Stimulated activated CD8-positive, alpha-beta memory T cell treated with anti-CD3 and anti-CD28 coated beads, Interleukin-4, amount 100 ng/mL, for 48 hours (primary cell): ENCODE results near the gene FAM83G.

ENCODE experiments used
- DNase-seq: peaks from one replicate; pipeline ENCODE4 v3.0.0-alpha.2; 2020

The FAM83G gene

DNA sequence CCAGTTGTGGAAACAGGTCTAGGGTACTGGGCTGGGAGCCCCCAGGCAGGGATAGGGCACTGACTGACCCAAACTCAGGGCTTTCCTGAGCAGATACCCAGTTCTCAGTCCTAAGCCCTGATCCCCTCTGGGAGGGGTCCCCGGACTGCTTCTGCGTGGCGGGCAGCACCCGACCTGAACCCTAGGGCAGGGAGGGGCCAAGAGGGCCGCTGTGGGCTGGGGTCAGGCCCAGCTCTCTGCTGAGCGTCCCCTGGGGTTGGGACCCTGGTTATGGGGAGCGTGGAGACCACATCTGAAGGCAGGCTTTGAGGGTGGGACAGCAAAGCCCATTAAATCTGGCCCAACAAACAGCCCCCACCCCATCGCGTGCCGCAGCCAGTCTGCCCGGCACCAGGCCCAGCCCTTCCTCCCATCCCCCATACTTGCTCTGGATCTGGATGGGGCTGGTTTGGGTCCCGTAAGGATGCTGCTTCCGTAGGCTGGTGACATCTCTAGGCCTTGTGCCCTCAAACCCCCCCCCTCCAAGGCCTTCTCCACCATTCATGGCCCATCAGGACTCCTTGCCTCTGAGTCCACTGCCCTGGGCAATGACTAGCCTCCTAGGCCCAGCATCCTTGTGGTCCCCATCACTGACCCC, 691 bp upstream of the FAM83G start:
- DNase-seq, result no peak

DNA sequence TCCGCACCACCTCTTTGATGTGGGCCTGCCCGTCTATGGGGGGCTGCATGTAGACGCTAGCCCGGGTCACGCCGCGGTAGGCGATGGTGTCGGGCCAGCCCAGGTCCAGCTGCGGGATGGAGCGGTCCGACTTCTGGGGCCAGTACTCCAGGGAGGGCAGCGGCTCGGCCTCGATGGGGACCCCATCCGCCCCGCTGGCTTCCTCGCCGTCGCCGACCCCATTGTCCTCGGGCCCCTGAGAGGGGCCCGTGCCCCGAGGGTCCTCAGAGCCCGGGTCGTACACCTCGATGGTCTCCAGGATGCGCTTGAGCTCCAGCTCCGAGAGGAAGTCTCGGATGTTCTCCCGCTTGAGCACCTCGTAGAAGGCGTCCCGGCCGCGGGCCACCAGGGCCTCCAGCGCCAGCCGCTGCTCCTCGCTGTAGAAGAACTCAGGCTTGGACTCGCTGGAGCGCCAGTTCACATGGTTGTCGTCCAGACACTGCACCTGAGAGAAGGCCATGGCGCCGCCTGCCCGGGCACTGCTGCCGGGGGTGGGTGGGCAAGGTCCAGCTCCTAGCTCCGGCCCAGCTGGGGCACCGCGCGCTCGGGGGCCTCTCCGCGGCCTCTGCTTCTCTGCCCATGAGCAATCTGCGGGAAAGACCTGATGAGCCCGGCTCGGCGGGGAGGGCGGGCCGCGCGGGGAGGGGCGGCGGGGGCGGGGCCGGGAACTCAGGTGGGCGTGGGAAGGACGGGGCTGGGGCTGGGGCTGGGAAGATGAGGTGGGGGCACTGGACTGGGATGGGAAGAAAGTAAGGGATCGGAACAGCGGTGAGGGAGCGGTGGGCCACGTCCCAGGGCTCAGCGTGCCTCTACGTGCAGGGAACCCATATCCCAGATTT, 782 bp downstream of the FAM83G start:
- DNase-seq, result peak; percentile 68

DNA sequence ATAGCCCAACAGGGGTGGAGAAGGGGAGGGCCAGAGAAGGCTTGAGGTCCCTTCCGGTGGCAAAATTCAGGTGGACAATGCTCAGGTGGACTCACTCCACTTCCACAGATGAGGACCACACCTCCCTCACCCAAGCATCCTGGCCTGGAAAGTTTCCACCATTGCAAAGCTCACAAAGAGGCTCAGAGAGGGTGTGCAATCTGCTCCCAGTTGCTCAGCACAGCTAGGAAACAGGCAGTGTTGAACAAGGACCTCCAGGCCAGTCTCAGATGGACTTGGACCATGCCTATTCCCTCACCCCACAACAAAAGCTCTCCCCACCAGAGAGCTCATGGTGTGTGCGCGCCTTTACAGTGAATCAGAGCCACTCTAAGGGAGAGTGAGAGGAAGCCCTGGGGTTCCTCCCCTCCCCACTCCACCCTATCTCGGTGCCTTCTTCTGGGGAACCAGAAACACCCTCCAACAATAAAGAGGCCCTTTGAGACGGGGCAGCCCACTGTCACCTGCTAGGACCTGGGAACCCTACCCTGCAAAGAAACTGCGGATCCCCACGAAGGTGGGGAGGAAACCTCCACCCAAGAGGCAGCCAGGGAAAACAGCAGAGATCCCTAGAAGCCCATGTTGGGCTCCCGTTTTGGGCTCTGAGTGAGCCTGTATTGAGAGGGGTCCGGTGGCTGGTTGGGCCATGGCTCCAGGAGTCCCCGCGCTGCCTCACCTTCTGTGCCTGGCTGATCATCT, 1.6 kb downstream of the FAM83G start:
- DNase-seq, result peak; percentile 34

DNA sequence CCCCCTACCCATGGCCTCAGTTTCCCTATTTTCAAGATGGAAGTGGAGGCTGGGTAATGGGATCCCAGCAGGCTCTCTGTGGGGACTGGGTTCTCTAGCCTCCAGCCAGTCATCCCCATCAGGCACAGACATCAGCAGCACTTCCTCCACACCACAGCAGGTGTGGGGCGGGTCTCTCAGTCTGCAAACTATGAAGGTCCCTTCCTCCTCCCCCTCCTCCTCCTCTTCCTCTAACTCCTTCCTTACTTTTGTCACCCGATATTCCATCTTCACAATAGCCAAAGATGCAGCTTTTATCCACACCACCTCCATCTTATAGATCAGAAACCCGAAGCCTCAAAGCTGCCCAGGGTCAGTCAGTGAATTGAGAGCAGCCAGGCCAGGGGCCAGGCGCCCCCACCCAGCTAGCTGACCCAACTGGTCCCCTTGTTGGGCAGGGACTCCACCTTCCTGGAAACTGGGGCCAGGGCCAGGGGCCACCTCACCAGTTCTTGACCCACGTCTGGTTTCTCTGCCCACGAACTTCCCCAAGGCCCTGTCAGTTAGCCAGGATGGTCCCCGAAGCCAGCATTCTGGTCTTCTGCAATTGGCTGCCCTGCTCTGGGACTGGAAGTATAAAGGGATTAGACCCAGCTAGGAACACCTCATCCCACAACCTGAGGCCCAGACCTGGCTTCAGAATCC, 2.5 kb downstream of the FAM83G start:
- DNase-seq, result no peak

DNA sequence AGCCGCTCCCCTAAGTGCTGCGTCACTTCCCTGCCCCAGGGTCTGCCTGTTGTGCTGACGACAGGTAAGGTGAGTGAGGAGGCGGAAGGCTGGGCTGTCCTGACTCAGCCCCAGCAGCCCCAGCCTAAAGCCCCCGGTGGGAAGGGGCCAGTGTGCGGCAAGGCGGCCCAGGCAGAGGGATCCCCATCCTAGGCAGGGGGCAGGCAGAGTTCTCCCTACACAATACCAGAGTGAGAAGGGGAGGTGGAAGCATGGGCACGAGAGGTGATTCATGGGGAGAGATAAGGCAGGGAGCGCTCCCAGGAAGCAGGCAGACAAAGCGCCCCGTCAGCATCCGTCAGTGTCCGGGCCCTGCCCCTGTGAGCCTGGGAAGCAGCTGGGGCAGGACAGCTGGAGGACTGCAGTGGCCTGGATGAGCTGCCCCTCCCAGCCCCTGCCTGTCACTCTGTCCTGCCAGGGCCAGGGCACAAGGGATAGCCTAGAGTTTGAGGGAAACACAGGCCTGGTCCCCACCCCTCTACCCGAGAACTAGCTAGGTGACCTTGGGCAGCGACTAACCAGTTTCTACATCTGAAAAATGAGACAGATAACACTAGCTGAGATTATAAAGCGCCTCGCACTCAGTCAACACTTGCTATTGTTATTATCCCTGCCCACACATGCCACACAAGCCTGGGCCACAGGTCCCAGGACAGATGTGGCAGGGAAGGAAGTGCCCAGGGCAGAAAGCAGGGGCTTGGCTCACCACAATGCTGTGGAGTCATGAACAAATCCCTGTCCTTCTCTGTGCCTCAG, 3.8 kb downstream of the FAM83G start:
- DNase-seq, result no peak

DNA sequence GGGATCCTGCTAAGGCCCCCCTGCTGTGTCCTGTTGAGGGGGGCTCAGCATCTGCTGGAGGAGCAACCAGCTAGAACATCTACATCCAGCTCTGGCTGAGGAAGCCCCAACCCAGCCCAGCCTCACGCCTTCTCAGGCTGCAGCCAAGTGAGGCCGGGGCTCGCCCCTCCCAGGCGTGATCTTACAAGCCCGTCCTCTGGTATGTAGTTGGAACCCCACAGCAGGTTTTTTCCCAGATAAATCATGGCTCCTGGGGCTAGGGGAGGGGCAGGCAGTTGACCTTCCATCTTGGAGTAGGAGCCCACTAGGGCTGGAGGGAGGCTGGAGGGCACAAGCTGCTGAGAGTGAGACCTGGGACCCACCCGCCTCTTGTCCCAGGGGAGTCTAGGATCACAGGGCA, 4.7 kb downstream of the FAM83G start:
- no peak for DNase-seq

DNA sequence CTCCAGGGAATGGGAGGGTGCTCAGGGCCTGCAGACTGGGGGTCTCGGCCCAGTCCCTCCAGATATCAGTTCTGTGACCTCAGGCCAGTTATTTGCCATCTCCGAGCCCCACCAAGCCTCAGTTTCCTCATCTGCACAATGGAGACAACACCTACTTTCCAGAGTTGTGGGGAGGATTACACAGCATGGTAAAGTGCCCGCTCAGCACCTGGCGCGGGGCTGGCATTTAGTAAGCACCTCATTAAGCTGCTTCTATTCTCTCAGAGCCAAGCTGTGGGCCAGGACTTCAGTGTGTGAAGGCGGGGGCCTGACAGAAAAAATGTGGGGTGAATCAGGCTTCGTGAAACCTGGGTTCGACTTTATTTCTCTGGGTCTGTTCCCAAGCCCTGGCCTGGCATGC, 5.2 kb downstream of the FAM83G start:
- no peak for DNase-seq

DNA sequence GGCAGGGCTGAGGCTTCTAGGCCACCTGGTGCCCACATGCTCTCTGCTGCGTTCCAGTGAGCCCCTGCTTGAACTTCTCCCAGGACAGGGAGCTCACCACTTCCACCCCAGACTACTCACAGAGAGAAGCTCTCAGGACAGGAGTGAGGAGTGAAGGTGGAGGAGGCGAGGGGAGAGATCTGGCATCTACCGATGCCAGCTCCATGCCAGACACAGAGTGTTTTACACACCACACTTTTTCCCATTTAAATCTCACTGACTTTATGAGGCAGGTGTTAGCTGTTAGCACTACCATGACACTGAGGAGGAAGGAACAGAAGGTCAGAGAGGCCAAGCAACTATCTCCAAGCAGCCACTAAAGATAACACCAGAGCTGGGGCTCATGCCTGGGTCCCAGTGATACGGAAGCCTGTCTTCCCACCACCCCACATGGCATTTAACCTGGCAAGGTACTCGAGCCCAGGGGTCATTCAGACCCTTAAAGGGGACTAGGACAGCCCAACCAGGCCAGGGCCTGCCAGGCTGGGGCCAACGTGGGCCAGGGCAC, 6.8 kb downstream of the FAM83G start:
- DNase-seq, result no peak

DNA sequence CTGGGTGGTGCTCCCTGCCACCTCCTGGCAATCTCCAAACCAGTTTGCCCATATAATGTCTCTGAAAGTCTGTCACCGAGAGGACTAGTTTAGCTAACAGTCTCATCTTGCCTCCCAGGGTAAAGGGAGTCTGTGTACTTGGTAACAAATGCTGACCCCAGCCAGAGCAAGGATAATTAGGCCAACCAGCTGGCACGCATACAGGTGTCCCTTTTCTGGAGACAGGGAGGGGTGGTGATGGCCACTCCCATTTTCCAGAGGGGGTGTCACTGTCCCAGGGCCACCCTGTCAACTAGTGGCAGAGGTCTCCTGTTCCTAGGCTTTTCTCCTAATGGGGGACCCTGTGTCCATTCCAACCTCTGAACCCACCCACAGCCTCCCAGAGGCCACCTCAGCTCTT, 8.1 kb downstream of the FAM83G start:
- DNase-seq, result no peak

DNA sequence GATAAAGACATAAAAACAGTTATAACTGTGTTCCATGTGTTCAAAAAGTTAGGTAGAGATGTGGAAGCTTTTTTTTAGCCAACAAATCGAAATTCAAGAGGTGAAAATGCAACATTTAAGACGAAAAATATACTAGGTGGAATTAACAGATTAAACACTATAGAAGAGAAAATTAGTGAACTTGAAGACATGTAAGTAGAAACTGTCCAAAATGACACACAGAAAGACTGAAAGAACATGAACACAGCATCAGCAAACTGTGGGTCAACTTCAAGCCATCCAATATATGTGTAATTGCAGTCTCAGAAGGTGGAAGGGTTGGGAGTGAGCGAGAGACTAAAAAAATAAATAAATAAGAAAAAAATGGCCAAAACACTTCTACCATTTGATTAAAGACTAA, 9.3 kb downstream of the FAM83G start:
- no peak for DNase-seq

DNA sequence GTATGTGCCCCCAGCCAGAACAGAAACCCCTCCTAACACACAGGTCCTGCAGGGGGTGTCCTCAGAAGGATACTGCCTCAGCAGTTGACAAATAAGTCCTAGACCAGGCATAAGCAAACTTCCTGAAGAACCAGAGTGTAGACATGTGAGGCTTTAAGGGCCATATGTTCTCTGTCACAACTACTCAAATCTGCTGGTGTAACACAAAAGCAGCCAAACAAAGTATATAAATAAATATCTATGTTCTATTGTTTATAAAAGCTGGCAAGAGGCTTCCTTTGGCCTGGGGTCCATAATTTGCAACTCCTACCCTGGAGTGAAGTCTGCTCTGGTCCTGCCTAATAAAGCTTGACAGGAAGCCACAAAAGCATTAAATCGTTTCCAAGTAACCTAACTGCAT, 9.9 kb downstream of the FAM83G start:
- DNase-seq, result no peak

DNA sequence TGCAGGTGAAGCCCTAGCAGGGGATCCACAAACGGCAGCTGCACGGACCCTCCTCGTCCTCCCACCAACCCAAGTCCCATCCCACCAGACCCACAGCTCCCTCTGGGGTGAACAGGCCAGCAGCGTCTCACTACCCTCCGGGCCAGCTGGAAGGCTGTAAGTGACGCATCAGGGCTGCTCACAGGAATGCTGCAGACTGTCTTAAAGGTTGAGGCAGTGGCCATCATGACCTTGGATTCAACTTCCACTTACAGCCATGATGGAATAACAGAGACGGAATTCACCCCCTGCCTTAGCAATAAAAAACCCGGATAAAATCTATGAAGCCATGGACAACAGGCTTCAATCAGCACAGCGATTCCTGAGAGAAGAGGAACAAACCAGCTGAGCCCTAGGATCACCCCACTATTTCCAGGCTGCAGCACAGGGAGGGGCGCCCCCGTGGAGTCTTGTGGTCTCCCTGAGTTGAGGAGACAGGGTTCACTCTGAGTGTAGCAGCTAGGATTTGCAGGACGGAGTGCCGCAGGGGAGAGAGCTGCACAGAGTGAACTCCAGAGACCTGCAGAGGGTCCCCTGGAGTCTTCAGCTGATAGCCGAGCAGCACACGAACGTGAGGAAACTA, 10.5 kb downstream of the FAM83G start:
- no peak for DNase-seq

DNA sequence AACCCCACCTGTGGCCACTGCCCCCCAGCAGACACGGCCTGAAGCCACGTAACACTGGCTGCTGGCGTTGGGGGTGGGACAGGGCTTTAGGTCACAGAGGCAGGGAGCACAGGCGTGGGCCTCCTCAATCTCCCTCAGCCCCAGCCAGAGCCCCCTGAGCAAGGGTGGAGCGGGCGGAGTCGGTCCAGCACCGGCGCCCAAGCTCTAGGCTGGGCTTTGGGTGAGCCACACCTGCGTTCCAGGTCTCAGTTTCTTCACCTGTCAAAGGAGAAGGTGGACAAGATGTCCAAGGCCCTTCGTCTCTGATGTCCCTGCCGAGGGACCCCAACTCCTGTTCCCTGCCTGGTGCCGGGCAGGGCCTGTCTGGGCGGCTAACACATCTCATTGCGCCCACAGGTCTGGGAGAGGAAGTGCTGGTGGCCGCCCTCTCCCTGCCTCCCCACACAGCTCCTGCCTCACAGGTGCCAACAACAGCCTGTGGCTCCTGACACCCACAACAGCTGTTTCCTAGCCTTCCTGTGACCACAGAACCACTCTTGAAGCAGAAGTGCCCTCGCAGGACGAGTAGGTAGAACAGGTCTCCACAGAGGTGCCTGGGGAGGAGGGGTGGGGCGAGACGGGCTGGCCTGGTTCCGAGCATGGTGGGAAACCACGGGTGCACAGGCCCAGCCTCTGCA, 12.0 kb downstream of the FAM83G start:
- DNase-seq, result no peak

DNA sequence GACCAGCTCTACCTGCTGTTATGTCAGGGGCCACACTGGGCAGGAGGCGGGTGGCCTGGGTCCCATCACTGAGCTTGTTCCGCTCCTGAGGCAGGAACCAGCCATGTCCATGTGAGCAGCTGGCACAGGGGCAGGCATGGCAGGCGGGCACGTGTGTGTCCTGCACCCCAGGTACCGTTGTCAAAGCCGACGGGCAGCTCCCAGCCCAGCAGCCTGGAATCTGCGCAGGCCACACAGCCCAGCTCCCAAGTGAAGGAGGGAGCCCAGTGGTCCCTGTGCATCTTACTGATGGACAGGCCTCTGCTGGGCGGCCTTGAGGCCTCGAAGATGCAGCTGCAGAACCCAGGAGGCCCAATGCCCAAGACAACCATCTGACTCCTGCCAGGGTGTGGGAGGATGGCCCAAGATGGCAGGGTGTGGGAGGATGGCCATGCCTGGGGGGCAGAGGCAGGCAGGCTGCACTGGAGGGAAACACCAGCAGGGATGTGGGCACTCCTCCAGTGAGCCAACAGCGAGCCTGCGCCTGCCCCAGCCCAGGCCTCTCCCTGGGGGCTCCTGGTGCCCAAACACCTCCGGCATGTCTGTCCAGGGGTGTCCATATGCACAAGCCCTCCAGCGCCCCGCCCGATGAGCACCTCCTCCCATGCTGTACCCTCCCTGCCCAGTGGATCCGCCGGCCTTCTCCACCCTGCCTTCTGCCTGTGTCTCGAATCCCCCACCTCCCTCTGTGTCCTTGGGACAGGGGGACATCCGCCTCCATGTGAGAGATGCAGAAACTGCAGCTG, 12.8 kb downstream of the FAM83G start:
- no peak for DNase-seq

DNA sequence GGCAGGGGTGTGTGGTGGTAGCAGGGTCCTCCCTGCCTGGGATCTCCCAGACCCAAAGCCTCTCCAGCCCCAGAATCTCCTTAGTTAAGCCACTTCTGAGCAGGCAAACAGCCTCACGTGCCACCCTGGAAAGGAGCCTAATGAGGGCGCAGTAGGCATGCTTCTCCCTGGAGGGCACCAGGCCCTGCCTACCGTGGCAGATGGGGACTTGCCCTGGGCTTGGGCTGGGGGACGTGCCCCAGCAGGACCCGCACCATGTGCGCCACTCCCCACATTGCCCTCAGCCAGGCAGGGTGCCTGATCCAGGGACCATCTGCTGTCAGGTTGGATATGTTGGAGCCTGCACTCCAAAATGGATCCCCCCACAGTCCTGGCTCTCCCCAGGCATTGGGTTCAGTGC, 14.2 kb downstream of the FAM83G start:
- no peak for DNase-seq

DNA sequence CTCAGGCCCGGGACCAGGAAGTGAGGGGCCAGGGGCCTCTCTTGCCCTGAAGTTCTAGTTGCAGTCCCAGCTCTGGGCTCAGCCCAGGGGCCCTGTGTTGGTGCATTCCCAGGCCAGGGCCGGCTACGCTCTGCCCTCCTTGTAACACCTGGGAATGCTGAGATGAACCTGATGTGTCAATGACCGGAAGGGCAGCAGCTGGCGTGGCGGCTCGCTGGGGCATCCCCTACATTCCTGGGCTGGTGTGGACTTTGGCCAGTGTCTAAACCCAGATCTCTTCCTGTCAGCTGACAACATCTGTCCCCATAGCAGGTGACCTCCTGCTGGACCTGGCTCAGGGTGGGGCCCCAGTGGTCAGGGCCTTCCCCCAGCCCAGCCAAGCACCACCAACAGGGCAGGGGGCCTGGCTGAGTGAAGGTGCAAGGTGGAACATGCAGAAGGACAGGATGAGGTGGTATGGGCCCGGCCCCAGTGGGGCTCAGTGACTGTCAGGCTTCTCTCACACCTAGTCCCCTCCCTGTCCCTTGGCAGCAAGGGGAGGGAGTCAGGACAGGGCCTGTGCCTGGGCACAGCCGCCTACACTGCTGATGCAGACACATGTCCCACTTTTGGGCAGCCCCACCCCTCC, 15.9 kb downstream of the FAM83G start:
- DNase-seq, result no peak

DNA sequence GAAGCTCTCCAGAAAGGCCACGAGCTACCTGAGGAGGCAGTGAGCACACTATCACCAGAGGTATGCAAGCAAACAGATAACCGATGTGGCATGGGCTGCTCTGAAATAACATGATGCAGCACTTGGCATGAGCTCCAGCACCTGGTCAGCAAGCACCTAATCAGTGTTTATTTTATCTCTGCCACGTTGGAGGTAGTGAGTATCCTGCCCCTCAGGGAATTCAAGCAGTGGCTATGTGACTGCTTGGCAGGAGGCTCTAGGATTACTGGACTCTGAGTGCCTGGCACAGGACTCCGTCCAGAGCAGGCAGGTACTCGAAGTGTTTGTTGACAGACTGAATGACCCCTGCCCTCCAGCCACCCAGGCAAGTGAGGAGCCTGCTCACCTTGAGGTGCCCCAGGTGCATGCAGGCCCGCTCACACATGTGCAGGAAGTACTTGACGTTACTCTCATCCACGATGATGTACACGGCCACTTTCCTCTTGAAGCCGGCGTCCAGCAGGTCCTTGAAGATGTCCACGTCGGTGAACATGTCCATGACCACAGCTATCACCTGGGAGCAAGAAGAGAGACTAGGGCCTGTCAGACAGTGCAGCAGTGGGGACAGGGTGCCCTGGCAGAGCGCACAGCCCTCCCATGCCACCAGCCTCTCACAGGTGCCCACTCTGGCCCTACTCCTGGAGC, 16.6 kb downstream of the FAM83G start:
- DNase-seq, result no peak

DNA sequence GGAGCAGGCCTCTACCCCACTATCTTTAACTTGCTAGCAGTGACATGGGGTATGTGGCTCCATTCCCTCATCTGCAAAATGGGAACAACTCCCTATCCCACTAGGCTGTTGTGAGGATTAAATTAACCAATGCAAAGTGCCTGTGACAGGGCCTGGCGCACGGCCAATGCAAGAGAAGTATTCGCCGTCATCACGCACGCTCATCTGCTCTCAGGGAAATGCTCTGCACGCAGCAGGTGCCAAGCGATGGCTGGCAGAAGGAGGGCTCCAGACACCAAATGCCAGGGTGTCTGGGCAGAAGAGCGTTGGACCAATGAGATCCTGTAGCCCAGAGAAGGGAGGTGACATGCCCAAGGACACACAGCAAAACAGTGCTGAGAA, 17.3 kb downstream of the FAM83G start:
- no peak for DNase-seq
